ENCODE measurements around the gene PRTG.
"Not testable (repeated sequence)": the region's sequence is repeated elsewhere in the genome, so short reads cannot be mapped to it uniquely, and the experiment has no call there.

The PRTG gene

GRCh38 chr15:55630858-55631257, 112.1 kb downstream of the PRTG start:
- no peak for ATAC-seq
- no peak for DNase-seq

- DNase-seq = no peak
- no peak for ATAC-seq
Measured at GRCh38 chr15:55628369-55628730, 114.6 kb downstream of the PRTG start.

- DNase-seq (no peak), ATAC-seq (no peak)
Measured at GRCh38 chr15:55627730-55628368, 115.1 kb downstream of the PRTG start.

GRCh38 chr15:55619783-55620182, 123.2 kb downstream of the PRTG start:
- ATAC-seq = no peak

GRCh38 chr15:55618387-55618786, 124.6 kb downstream of the PRTG start:
- no peak for DNase-seq
- no peak for ATAC-seq

More at GRCh38 chr15:55619783-55620182, 123.2 kb downstream of the PRTG start:
- DNase-seq = no peak

- no peak for DNase-seq
- no peak for ATAC-seq
Measured at GRCh38 chr15:55615445-55615844, 127.5 kb downstream of the PRTG start.

- ATAC-seq = no peak
- DNase-seq = no peak
Measured at GRCh38 chr15:55613727-55614126, 129.2 kb downstream of the PRTG start.

GRCh38 chr15:55606214-55606613, 136.7 kb downstream of the PRTG start:
- DNase-seq = no peak
- ATAC-seq = no peak

GRCh38 chr15:55601374-55601773, 141.6 kb downstream of the PRTG start:
- ATAC-seq (no peak), DNase-seq (no peak)

- DNase-seq (no peak), ATAC-seq (no peak)
Measured at GRCh38 chr15:55599439-55599838, 143.5 kb downstream of the PRTG start.

- not testable (repeated sequence) for DNase-seq, ATAC-seq
Measured at GRCh38 chr15:55593019-55593418, 149.9 kb downstream of the PRTG start.

GRCh38 chr15:55590788-55591187, 152.2 kb downstream of the PRTG start:
- no peak for DNase-seq

GRCh38 chr15:55589287-55589686, 153.7 kb downstream of the PRTG start:
- no peak for DNase-seq
- ATAC-seq = no peak

More at GRCh38 chr15:55590788-55591187, 152.2 kb downstream of the PRTG start:
- ATAC-seq = no peak

GRCh38 chr15:55588815-55589115, 154.2 kb downstream of the PRTG start:
- ATAC-seq = no peak
- no peak for DNase-seq

- peak; percentile 86 for ATAC-seq
- peak; percentile 48 for DNase-seq
Measured at GRCh38 chr15:55588070-55588814, 154.7 kb downstream of the PRTG start, which contains the start of gene PYGO1. Gene PYGO1 (minus strand): TSS chr15:55588345. CDS start chr15:55587883, 462 bp downstream.

GRCh38 chr15:55587321-55588069, 155.5 kb downstream of the PRTG start:
- peak; percentile 33 for DNase-seq
- ATAC-seq = peak; percentile 13

GRCh38 chr15:55586808-55587207, 156.1 kb downstream of the PRTG start:
- no peak for DNase-seq
- no peak for ATAC-seq

- ATAC-seq (no peak), DNase-seq (no peak)
Measured at GRCh38 chr15:55576943-55577342, 166.0 kb downstream of the PRTG start.

- DNase-seq = no peak
- ATAC-seq = no peak
Measured at GRCh38 chr15:55574096-55574495, 168.9 kb downstream of the PRTG start.

- no peak for DNase-seq
- no peak for ATAC-seq
Measured at GRCh38 chr15:55573224-55573623, 169.7 kb downstream of the PRTG start.

GRCh38 chr15:55564347-55565145, 178.4 kb downstream of the PRTG start:
- no peak for DNase-seq
- no peak for ATAC-seq

- DNase-seq (no peak), ATAC-seq (no peak)
Measured at GRCh38 chr15:55562601-55563000, 180.4 kb downstream of the PRTG start.

Data from stimulated activated naive CD8-positive, alpha-beta T cell treated with anti-CD3 and anti-CD28 coated beads, Interleukin-15, Interleukin-2, amounts not matched to agents 100 U/mL and 50 U/mL, for 24 hours (primary cell).